Left ventricle myocardium inferior (tissue), 1 donor: Measurements from ENCODE around the gene REEP6. TPM values are rescaled to one million over a fixed set of nuclear protein-coding genes. Genes with fewer than 3 reads are reported as not detected.

ENCODE experiments used
- DNase-seq: peaks from one replicate; pipeline ENCODE4 v3.0.0-alpha.2; 2020
- H3K27ac ChIP-seq: fragments of 200-600 bp; replicated peaks from 2 replicates; pipeline ENCODE4 v1.8.0; 2021
- H3K27me3 ChIP-seq: fragments of 200-600 bp; 2 replicates; pipeline ENCODE4 v1.8.0; 2021; ENCODE audit warnings: low read depth
- H3K36me3 ChIP-seq: fragments of 200-600 bp; 2 replicates; pipeline ENCODE4 v1.8.0; 2021
- H3K4me1 ChIP-seq: fragments of 200-600 bp; 2 replicates; pipeline ENCODE4 v1.8.0; 2021
- H3K4me3 ChIP-seq: fragments of 200-600 bp; 2 replicates; pipeline ENCODE4 v1.8.0; 2021; ENCODE audit warnings: mild to moderate bottlenecking, moderate library complexity
- H3K9me3 ChIP-seq: fragments of 200-600 bp; replicated peaks from 2 replicates; pipeline ENCODE4 v1.8.0; 2021
- intact Hi-C: fragments of 100-400 bp; cut with micrococcal nuclease; formaldehyde crosslinking; loops from one replicate; pipeline ENCODE4 v1.11.0; 2022
- total RNA-seq: library from RNA; stranded (reverse); fragmentation: NEBNext Ultra II Directional; extraction: Animal tissue kit (Norgen Biotek cat#: 25700); gene quantifications from one replicate; pipeline ENCODE4 v1.2.1, GENCODE V29; 2021
- TF ChIP-seq, protein P1 (sequence below): fragments of 200-600 bp; IDR thresholded peaks from 2 replicates; pipeline ENCODE4 v1.8.0; 2021; ENCODE audit warnings: antibody characterized with exemption, mild to moderate bottlenecking, borderline replicate concordance
- donor health status: DM: no; HTN: yes; CAD: no; lungs with severe emphysema.

REEP6 gene
- total RNA-seq, 1 donor from 2014 or later, result 1.9 TPM

DNA sequence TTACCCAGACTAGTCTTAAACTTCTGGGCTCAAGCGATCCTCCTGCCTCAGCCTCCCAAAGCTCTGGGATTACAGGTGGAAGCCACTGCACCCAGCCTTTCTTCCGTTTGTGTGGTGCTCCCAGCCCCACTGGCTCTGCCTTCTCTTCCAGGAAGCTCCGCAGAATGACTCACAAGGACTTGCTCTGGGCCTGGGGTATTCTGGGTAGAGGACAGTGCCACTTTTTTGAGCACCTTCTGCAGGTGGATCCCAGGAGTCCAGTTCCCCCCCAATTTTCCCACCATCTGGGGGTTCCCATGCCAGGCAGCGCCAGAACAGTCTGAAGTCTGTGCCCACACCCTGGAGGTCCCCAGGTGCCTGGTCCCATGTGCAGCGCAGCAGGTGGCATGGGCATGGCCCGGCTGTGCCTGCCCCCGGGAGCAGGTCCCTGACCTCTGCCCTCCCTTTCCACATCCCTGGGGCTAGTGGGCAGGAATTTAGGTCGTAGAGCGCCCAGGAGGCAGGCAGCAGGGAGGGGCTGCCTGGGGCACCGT is 1.6 kb downstream of the REEP6 start:
- TF ChIP-seq, protein P1, sequence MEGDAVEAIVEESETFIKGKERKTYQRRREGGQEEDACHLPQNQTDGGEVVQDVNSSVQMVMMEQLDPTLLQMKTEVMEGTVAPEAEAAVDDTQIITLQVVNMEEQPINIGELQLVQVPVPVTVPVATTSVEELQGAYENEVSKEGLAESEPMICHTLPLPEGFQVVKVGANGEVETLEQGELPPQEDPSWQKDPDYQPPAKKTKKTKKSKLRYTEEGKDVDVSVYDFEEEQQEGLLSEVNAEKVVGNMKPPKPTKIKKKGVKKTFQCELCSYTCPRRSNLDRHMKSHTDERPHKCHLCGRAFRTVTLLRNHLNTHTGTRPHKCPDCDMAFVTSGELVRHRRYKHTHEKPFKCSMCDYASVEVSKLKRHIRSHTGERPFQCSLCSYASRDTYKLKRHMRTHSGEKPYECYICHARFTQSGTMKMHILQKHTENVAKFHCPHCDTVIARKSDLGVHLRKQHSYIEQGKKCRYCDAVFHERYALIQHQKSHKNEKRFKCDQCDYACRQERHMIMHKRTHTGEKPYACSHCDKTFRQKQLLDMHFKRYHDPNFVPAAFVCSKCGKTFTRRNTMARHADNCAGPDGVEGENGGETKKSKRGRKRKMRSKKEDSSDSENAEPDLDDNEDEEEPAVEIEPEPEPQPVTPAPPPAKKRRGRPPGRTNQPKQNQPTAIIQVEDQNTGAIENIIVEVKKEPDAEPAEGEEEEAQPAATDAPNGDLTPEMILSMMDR, result no peak
- no peaks in the 10 kb centered on the region for H3K36me3 ChIP-seq
- H3K4me1 ChIP-seq, result peaks cover 20% of the 10 kb centered on the region
- no peak overlapping the region for H3K27ac ChIP-seq
- intact Hi-C loops, result no loop called here
- no peak for DNase-seq
- no peaks in the 10 kb centered on the region for H3K9me3 ChIP-seq
- no peak overlapping the region for H3K4me3 ChIP-seq
- H3K27me3 ChIP-seq, result peaks cover 37% of the 10 kb centered on the region

DNA sequence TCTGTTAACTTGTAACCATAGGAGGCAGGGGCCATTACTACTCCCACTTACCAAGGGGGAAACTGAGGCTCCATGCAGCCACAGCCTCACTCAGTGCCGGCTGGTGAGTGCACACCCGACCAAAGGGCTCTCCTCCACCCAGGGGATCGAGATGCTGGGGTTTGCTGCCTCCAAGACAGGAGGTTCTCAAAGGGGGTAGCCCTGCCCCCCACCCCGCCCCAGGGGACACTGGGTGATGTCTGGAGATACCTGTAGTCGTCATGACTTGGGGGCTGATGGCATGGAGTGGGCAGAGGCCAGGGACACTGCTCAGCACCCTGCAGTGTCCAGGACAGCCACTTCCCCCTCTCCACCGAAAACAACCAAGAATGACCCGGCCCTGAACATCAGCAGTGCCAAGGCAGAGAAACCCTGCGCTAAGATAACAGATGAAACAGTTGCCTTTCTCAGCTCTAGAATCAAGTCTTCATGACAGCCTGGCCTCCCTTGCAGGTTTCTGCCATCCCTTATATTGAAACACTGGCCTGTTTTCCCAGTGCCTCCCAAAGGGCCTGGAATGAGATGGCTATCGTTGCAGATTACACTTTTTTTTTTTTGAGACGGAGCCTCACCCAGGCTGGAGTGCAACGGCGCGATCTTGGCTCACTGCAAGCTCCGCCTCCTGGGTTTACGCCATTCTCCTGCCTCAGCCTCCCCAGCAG is 3.3 kb downstream of the REEP6 start:
- H3K27ac ChIP-seq, result no peak overlapping the region
- DNase-seq, result no peak
- TF ChIP-seq, protein P1, result no peak
- H3K4me1 ChIP-seq, result peaks cover 20% of the 10 kb centered on the region
- intact Hi-C loops, result no loop called here
- H3K27me3 ChIP-seq, result peaks cover 44% of the 10 kb centered on the region
- H3K4me3 ChIP-seq, result no peak overlapping the region
- H3K36me3 ChIP-seq, result no peaks in the 10 kb centered on the region
- H3K9me3 ChIP-seq, result no peaks in the 10 kb centered on the region

DNA sequence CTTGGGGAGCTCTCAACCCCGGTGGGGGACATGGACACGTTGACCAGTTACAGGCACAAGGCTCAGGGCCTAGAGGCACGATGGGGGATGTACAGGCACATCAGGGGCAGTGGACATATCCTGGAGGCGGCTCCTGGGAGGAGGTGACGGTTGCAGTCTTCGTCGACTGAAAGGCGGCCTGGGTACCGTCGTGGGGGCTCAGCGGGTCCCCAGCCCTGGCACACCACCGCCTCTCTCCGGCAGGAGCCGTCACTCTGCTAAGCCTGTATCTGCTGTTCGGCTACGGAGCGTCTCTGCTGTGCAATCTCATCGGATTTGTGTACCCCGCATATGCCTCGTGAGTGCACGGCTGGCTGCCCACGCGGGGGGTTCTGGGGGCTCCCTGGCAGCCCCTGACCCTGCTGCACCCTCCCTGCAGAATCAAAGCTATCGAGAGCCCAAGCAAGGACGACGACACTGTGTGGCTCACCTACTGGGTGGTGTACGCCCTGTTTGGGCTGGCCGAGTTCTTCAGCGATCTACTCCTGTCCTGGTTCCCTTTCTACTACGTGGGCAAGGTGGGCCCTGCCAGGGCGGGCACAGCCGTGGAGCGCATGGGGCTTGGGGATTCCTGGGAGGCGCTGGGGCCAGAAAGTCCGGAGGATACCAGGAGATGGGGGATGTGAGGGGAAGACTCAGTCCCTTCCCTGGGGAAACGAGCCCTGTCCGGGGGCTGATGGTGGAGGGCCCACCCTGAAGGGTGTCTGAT is 4.2 kb downstream of the REEP6 start:
- no peak overlapping the region for H3K27ac ChIP-seq
- H3K36me3 ChIP-seq, result no peaks in the 10 kb centered on the region
- H3K27me3 ChIP-seq, result peaks cover 49% of the 10 kb centered on the region
- H3K4me1 ChIP-seq, result peaks cover 11% of the 10 kb centered on the region
- H3K9me3 ChIP-seq, result no peaks in the 10 kb centered on the region
- no peak overlapping the region for H3K4me3 ChIP-seq
- TF ChIP-seq, protein P1, result no peak
- DNase-seq, result no peak
- intact Hi-C loops, result no loop called here

- Histone ChIP-seq H3K36me3 (no peaks in the 10 kb centered on the region), H3K9me3 (no peaks in the 10 kb centered on the region), H3K27me3 (peaks cover 50% of the 10 kb centered on the region), H3K4me3 (no peak overlapping the region), H3K27ac (no peak overlapping the region), H3K4me1 (peaks cover 8% of the 10 kb centered on the region)
- TF ChIP-seq, protein P1, result no peak
- intact Hi-C loops, result no loop called here
- DNase-seq, result no peak
Measured at GRCh38 chr19:1495799-1496713, 5.1 kb downstream of the REEP6 start.
